GM13977 (cell line): ENCODE data around the gene SUSD1.

Source experiments
- DNase-seq: peaks from one replicate; pipeline ENCODE4 v3.0.0; 2012; ENCODE audit warnings: low spot score
- in situ Hi-C: fragments of 300-500 bp; cut with MboI; formaldehyde crosslinking; loops from one replicate; pipeline ENCODE4 v1.12.0; 2022; ENCODE audit warnings: low sequenced_read_pairs, low pct_unique_long_range_greater_than_20kb, mixed read lengths, inconsistent platforms; ENCODE audit not compliant: unreplicated experiment
- TF ChIP-seq, protein P1 (sequence below): IDR thresholded peaks from 2 replicates; pipeline ENCODE4 v1.5.1; 2012; ENCODE audit warnings: mild to moderate bottlenecking, control low read depth; ENCODE audit not compliant: insufficient read depth; ENCODE audit errors: extremely low read depth, missing control alignments

SUSD1 gene

GRCh38 chr9:112059145-112059965 is 115.7 kb downstream of the SUSD1 start:
- in situ Hi-C loops = no loop called here
- DNase-seq = no peak
- TF ChIP-seq, protein P1, sequence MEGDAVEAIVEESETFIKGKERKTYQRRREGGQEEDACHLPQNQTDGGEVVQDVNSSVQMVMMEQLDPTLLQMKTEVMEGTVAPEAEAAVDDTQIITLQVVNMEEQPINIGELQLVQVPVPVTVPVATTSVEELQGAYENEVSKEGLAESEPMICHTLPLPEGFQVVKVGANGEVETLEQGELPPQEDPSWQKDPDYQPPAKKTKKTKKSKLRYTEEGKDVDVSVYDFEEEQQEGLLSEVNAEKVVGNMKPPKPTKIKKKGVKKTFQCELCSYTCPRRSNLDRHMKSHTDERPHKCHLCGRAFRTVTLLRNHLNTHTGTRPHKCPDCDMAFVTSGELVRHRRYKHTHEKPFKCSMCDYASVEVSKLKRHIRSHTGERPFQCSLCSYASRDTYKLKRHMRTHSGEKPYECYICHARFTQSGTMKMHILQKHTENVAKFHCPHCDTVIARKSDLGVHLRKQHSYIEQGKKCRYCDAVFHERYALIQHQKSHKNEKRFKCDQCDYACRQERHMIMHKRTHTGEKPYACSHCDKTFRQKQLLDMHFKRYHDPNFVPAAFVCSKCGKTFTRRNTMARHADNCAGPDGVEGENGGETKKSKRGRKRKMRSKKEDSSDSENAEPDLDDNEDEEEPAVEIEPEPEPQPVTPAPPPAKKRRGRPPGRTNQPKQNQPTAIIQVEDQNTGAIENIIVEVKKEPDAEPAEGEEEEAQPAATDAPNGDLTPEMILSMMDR = no peak

DNA sequence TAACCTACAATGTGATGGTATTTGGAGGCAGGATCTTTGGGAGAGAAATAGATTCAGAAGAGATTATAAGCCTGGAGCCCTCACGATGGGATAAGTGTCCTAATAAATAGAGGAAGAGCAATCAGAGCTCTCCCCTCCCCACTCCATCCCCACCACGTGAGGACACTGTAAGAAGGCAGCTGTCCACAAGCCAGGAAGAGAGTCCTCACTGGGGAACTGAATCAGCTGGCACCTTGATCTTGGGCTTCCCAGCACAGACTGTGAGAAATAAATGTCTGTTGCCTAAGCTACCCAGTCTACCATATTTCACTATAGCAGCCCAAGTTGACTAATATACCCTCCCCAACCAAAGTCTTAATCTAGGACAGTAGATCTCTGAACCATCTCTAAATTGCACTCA is 118.1 kb downstream of the SUSD1 start:
- no peak for DNase-seq
- TF ChIP-seq, protein P1 = no peak
- in situ Hi-C loops = no loop called here

- in situ Hi-C loops = no loop called here
- TF ChIP-seq, protein P1 = no peak
- DNase-seq = no peak
These were observed 120.2 kb downstream of the SUSD1 start for GRCh38 chr9:112054916-112055315.

DNA sequence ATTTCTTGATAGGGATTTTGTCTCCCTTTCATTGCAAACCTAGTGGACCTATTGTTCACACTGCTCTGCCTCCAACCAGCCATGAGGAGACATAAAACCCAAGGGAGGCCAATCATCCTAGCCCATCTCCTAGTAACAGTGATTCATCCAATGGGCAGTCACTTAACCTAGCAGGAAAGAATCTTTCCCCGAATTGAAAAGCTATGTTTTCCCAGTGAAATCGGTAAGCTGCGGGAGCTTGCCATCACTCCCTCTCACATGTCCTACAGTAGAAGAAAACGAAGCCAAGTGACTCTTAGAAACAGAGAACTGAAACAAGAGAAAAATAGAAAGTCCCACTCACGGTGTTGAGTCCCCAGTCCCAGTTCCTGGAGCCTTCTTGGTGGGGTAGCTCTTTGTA is 123.3 kb downstream of the SUSD1 start:
- in situ Hi-C loops = no loop called here
- TF ChIP-seq, protein P1 = no peak
- DNase-seq = no peak

GRCh38 chr9:112050544-112051475 is 124.3 kb downstream of the SUSD1 start:
- no peak for DNase-seq
- in situ Hi-C loops = no loop called here
- TF ChIP-seq, protein P1 = no peak

DNA sequence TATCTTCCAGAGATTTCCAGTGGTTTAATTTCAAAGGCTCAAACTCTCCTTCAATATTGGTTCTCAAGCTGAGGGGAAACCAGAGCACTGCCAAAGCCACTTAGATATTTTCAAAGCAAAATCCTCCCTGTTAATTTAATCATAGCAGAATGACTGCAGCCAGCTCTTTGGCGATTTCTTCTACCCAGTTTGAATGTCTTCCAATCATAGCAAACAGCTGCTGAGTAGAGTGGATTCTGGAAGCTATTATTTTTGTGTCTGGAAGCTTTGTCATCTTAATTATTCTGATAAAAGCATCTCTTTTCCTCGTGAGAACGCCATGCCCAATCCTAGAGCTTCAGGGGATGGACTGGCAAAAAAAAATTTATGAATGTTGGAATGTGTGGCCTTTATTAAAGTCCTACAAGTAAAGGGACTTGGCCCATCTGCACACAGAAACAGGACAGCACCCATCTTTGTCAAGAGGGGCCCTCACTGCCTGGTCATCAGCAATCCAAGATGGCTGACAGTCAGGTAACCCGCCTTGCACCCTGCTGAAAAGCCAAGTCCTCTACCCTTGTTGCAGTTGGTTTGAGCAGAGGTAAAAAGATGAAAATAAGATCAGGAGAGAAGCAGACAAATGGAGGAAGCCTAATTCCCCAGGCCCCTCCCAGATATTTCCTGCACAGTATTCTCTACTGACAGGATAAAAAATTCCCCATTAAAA is 125.1 kb downstream of the SUSD1 start:
- in situ Hi-C loops = no loop called here
- TF ChIP-seq, protein P1 = no peak
- no peak for DNase-seq
